BJ (cell line): Measurements from ENCODE around the gene RASSF9. TPM values are rescaled to one million over a fixed set of nuclear protein-coding genes. Genes with fewer than 3 reads are reported as not detected.

Experiments
- CTCF ChIA-PET: fragments of 350-600 bp; formaldehyde crosslinking; extraction: SDS; loops from one replicate; lab custom pipeline; 2021; ENCODE audit warnings: antibody characterized with exemption, inconsistent platforms; lab: Yijun Ruan, JAX
- POLR2A ChIA-PET: fragments of 300-600 bp; sonication (Branson Sonifier 250); formaldehyde crosslinking; extraction: SDS; loops from one replicate; lab custom pipeline; 2021; ENCODE audit warnings: antibody characterized with exemption; lab: Charles Lee
- DNase-seq: peaks from one replicate; pipeline ENCODE4 v3.0.0-alpha.2; 2011; ENCODE audit warnings: low read depth
- H3K27me3 ChIP-seq: 2 replicates; pipeline ENCODE4 v1.6.0; 2011; ENCODE audit warnings: low read length; ENCODE audit not compliant: control insufficient read depth, insufficient read depth
- H3K36me3 ChIP-seq: 2 replicates; pipeline ENCODE4 v1.5.1; 2011; ENCODE audit warnings: low read length; ENCODE audit not compliant: control insufficient read depth, insufficient read depth
- H3K4me3 ChIP-seq: 2 replicates; pipeline ENCODE4 v1.5.1; 2011; ENCODE audit warnings: low read depth, mild to moderate bottlenecking, control low read depth, low read length
- CTCF ChIP-seq: IDR thresholded peaks from 2 replicates; pipeline ENCODE4 v1.5.1; 2011; ENCODE audit warnings: low read depth, mild to moderate bottlenecking, control low read depth, inconsistent platforms, low read length, moderate library complexity; ENCODE audit not compliant: insufficient read depth
- polyA plus RNA-seq: library from polyadenylated mRNA; depleted of rRNA; stranded (reverse); fragments of >200 nt; gene quantifications from 2 replicates; pipeline ENCODE4 v1.2.3, GENCODE V29; 2011

RASSF9 gene
- polyA plus RNA-seq, 1 experiment, result 0.09 TPM

GRCh38 chr12:85807730-85808129, 28.5 kb downstream of the RASSF9 start:
- no peak for TF ChIP-seq CTCF
- no peaks in the 10 kb centered on the region for H3K27me3 ChIP-seq
- POLR2A ChIA-PET, result no interaction called here
- no peak for DNase-seq
- CTCF ChIA-PET, result no interaction called here
- H3K36me3 ChIP-seq, result no peaks in the 10 kb centered on the region
- H3K4me3 ChIP-seq, result no peak overlapping the region

- CTCF ChIA-PET, result interaction anchor here (0.9 kb wide), 1 partner anchor 61 kb away, joined by 3 read pairs; no protein-coding TSS in a partner anchor
- H3K4me3 ChIP-seq, result no peak overlapping the region
Measured at GRCh38 chr12:85805654-85806053, 30.6 kb downstream of the RASSF9 start.

GRCh38 chr12:85804663-85805062, 31.5 kb downstream of the RASSF9 start:
- Histone ChIP-seq H3K4me3 (no peak overlapping the region), H3K36me3 (no peaks in the 10 kb centered on the region), H3K27me3 (no peaks in the 10 kb centered on the region)
- ChIA-PET POLR2A (no interaction called here), CTCF (no interaction called here)
- TF ChIP-seq CTCF, result no peak
- no peak for DNase-seq

More at GRCh38 chr12:85805654-85806053, 30.6 kb downstream of the RASSF9 start:
- TF ChIP-seq CTCF, result no peak
- Histone ChIP-seq H3K27me3 (no peaks in the 10 kb centered on the region), H3K36me3 (no peaks in the 10 kb centered on the region)
- DNase-seq, result no peak
- POLR2A ChIA-PET, result no interaction called here

GRCh38 chr12:85803923-85804322, 32.3 kb downstream of the RASSF9 start:
- DNase-seq, result no peak
- POLR2A ChIA-PET, result no interaction called here
- H3K4me3 ChIP-seq, result no peak overlapping the region
- H3K36me3 ChIP-seq, result no peaks in the 10 kb centered on the region
- CTCF ChIA-PET, result interaction anchor here (1.1 kb wide), 1 partner anchor 63 kb away, joined by 7 read pairs; no protein-coding TSS in a partner anchor
- no peaks in the 10 kb centered on the region for H3K27me3 ChIP-seq
- TF ChIP-seq CTCF, result no peak

GRCh38 chr12:85803231-85803630, 33.0 kb downstream of the RASSF9 start:
- ChIA-PET CTCF (interaction anchor here (1.1 kb wide), 1 partner anchor 64 kb away, joined by 7 read pairs; no protein-coding TSS in a partner anchor), POLR2A (no interaction called here)
- no peak for TF ChIP-seq CTCF
- no peak overlapping the region for H3K4me3 ChIP-seq
- no peaks in the 10 kb centered on the region for H3K27me3 ChIP-seq
- no peak for DNase-seq
- H3K36me3 ChIP-seq, result no peaks in the 10 kb centered on the region
